Stimulated activated CD8-positive, alpha-beta memory T cell treated with anti-CD3 and anti-CD28 coated beads, Interleukin-15, amount 100 ng/mL, for 4 hours (primary cell): ENCODE data around the gene WDR37.

Experiments used
- DNase-seq, 2 donors: peaks; one replicate each; pipeline ENCODE4 v3.0.0-alpha.2; 2020; ENCODE audit warnings: low read depth in 2 of 2

The WDR37 gene

GRCh38 chr10:1074052-1074747 lies 18.0 kb downstream of the WDR37 start:
- DNase-seq = no peak

- no peak for DNase-seq
Observed at GRCh38 chr10:1074748-1075308, 18.6 kb downstream of the WDR37 start.

GRCh38 chr10:1078668-1079067 lies 22.5 kb downstream of the WDR37 start:
- DNase-seq = no peak

GRCh38 chr10:1083581-1083980 lies 27.4 kb downstream of the WDR37 start:
- DNase-seq = no peak

- DNase-seq = no peak
Observed at GRCh38 chr10:1084011-1084950, 28.1 kb downstream of the WDR37 start.

GRCh38 chr10:1085258-1085657 lies 29.1 kb downstream of the WDR37 start:
- no peak for DNase-seq

GRCh38 chr10:1086787-1087186 lies 30.6 kb downstream of the WDR37 start:
- no peak for DNase-seq

GRCh38 chr10:1089017-1089689 lies 33.0 kb downstream of the WDR37 start:
- DNase-seq = no peak

GRCh38 chr10:1090696-1091095 lies 34.5 kb downstream of the WDR37 start:
- DNase-seq = no peak

- DNase-seq = no peak
Observed at GRCh38 chr10:1093696-1094095, 37.5 kb downstream of the WDR37 start.

- peak in 1 of 2 donors; percentile 15 for DNase-seq
Observed at GRCh38 chr10:1094112-1095057, 38.2 kb downstream of the WDR37 start.

GRCh38 chr10:1095498-1095897 lies 39.3 kb downstream of the WDR37 start:
- DNase-seq = no peak

GRCh38 chr10:1096287-1096889 lies 40.2 kb downstream of the WDR37 start:
- no peak for DNase-seq

GRCh38 chr10:1097436-1097835 lies 41.3 kb downstream of the WDR37 start:
- DNase-seq = no peak

- DNase-seq = no peak
Observed at GRCh38 chr10:1100143-1100542, 44.0 kb downstream of the WDR37 start.

- no peak for DNase-seq
Observed at GRCh38 chr10:1100691-1101368, 44.6 kb downstream of the WDR37 start.

GRCh38 chr10:1101946-1102345 lies 45.8 kb downstream of the WDR37 start:
- no peak for DNase-seq

GRCh38 chr10:1102416-1102815 lies 46.2 kb downstream of the WDR37 start:
- DNase-seq = peak in 1 of 2 donors; percentile 14

- no peak for DNase-seq
Observed at GRCh38 chr10:1102831-1103230, 46.6 kb downstream of the WDR37 start.

GRCh38 chr10:1103551-1103950 lies 47.4 kb downstream of the WDR37 start:
- no peak for DNase-seq
